IPS-NIHi7 (cell line): ENCODE data around the gene RPL9.
"Not testable (repeated sequence)": the region's sequence is repeated elsewhere in the genome, so short reads cannot be mapped to it uniquely, and the experiment has no call there.

Experiments used
- DNase-seq: peaks from one replicate; pipeline ENCODE4 v3.0.0; 2012; ENCODE audit warnings: mixed read lengths; ENCODE audit errors: extremely low spot score

RPL9 gene

GRCh38 chr4:39426728-39427127, 32.0 kb downstream of the RPL9 start:
- DNase-seq: no peak

GRCh38 chr4:39425297-39425696, 33.4 kb downstream of the RPL9 start:
- not testable (repeated sequence) for DNase-seq

- DNase-seq: no peak
Observed at GRCh38 chr4:39422247-39422646, 36.5 kb downstream of the RPL9 start.

GRCh38 chr4:39415678-39416283, 42.9 kb downstream of the RPL9 start:
- DNase-seq: no peak

DNA sequence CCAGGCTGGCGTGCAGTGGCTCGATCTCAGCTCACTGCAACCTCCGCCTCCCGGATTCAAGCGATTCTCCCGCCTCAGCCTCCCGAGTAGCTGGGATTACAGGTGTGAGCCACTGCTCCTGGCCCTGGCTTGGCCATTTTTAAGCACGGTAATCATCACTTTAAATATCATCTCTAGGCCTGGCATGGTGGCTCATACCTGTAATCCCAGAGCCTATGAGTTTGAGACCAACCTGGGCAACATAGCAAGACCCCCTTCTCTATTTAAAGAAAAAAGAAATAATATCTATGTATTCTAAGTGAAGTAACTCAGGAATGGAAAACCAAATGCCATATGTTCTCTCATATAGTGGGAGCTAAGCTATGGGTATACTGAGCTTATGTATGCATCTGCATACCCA, 47.2 kb downstream of the RPL9 start:
- not testable (repeated sequence) for DNase-seq

GRCh38 chr4:39410415-39410814, 48.3 kb downstream of the RPL9 start:
- no peak for DNase-seq

- DNase-seq: no peak
Observed at GRCh38 chr4:39407584-39407885, 51.2 kb downstream of the RPL9 start.

DNA sequence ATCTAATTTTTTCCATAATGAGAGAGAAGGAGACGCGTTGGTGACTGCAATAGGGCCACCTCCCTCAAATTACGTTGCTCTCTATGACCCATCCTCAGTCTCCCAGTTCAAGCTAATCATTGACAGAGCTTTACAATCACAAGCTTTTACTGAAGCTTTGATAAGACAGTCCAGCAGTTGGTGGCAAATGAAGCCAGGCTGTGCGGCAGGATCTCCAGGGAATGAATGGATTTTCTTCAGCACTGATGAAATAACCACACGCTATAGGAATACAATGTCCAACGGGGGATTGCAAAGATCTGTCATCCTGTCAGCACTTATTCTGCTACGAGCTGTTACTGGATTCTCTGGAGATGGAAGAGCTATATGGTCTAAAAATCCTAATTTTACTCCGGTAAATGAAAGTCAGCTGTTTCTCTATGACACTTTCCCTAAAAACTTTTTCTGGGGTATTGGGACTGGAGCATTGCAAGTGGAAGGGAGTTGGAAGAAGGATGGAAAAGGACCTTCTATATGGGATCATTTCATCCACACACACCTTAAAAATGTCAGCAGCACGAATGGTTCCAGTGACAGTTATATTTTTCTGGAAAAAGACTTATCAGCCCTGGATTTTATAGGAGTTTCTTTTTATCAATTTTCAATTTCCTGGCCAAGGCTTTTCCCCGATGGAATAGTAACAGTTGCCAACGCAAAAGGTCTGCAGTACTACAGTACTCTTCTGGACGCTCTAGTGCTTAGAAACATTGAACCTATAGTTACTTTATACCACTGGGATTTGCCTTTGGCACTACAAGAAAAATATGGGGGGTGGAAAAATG, 51.7 kb downstream of the RPL9 start, which contains the start of gene KLB:
KLB (plus strand) TSS at position 168 of the 821 bp plus-strand sequence; CDS start at position 188, 20 bp downstream.
- DNase-seq: no peak
